H1 (cell line): Measurements from ENCODE around the gene TRDN. TPM values are rescaled to one million over a fixed set of nuclear protein-coding genes. Genes with fewer than 3 reads are reported as not detected.

Experiments used
- CTCF ChIA-PET: fragments of 300-600 bp; sonication (Branson Sonifier 250); formaldehyde crosslinking; loops from one replicate; lab custom pipeline; 2021; ENCODE audit not compliant: partially characterized antibody; lab: Charles Lee
- POLR2A ChIA-PET: fragments of 300-600 bp; sonication (Branson Sonifier 250); formaldehyde crosslinking; loops from one replicate; lab custom pipeline; 2021; ENCODE audit warnings: inconsistent platforms; ENCODE audit not compliant: partially characterized antibody; lab: Charles Lee
- DNase-seq, 2 experiments: peaks; one replicate each; pipeline versions ENCODE4 v3.0.0 to v3.0.0-alpha.2; 2010 to 2022; ENCODE audit warnings: low spot score in 2 of 2, low read depth in 1 of 2, mixed read lengths in 1 of 2
- FAIRE-seq: peaks from 2 replicates; lab custom pipeline; 2011; peaks lifted over from hg19 to GRCh38; lab: Jason Lieb, UNC
- H2AFZ ChIP-seq: 2 replicates; pipeline ENCODE4 v1.8.1; 2012; ENCODE audit warnings: low read length, inconsistent platforms
- H2AK5ac ChIP-seq: 2 replicates; pipeline ENCODE4 v1.6.1; 2013; ENCODE audit warnings: low read depth, low read length
- H2BK120ac ChIP-seq: replicated peaks from 2 replicates; pipeline ENCODE3; 2013; ENCODE audit warnings: low read depth, low read length, inconsistent platforms
- H2BK12ac ChIP-seq: 2 replicates; pipeline ENCODE4 v1.6.1; 2013; ENCODE audit warnings: low read depth, low read length
- H2BK15ac ChIP-seq: 2 replicates; pipeline ENCODE4 v1.6.1; 2013; ENCODE audit warnings: low read length
- H2BK20ac ChIP-seq: 2 replicates; pipeline ENCODE4 v1.6.1; 2013; ENCODE audit warnings: low read length
- H2BK5ac ChIP-seq: 2 replicates; pipeline ENCODE4 v1.6.1; 2013; ENCODE audit warnings: low read depth, low read length
- H3K14ac ChIP-seq: 2 replicates; pipeline ENCODE4 v1.6.1; 2013; ENCODE audit warnings: inconsistent platforms; ENCODE audit not compliant: insufficient read length
- H3K18ac ChIP-seq: 2 replicates; pipeline ENCODE4 v1.6.1; 2013; ENCODE audit warnings: low read length; ENCODE audit errors: extremely low read depth
- H3K23ac ChIP-seq: 2 replicates; pipeline ENCODE4 v1.6.1; 2013; ENCODE audit warnings: inconsistent platforms; ENCODE audit not compliant: insufficient read length
- H3K23me2 ChIP-seq: 2 replicates; pipeline ENCODE4 v1.6.1; 2013; ENCODE audit warnings: low read depth, low read length
- H3K27ac ChIP-seq: 2 replicates; pipeline ENCODE4 v1.6.1; 2011; ENCODE audit warnings: low read depth, low read length, inconsistent platforms
- H3K27me3 ChIP-seq, 4 experiments: replicated peaks in 1 of 4; 1 replicate in 1 of 4; 2 replicates in 3 of 4; pipeline versions ENCODE4 v1.6.1 to v1.8.1; 2011 to 2013; ENCODE audit warnings: low read length in 3 of 4, mild to moderate bottlenecking in 3 of 4, inconsistent platforms in 2 of 4, mixed read lengths in 2 of 4, moderate library complexity in 1 of 4; ENCODE audit not compliant: control insufficient read depth in 3 of 4, insufficient read depth in 3 of 4; ENCODE audit errors: extremely low read depth in 1 of 4
- H3K36me3 ChIP-seq, 4 experiments: 2 replicates each; pipeline versions ENCODE4 v1.6.1 to v1.8.1; 2011 to 2013; ENCODE audit warnings: mild to moderate bottlenecking in 4 of 4, low read length in 3 of 4, moderate library complexity in 2 of 4, control low read depth in 1 of 4, inconsistent platforms in 1 of 4; ENCODE audit not compliant: insufficient read depth in 4 of 4, control insufficient read depth in 2 of 4
- H3K4ac ChIP-seq: replicated peaks from 2 replicates; pipeline ENCODE3; 2013; ENCODE audit warnings: low read length, low read depth, mixed read lengths, inconsistent platforms; ENCODE audit not compliant: insufficient read length
- H3K4me1 ChIP-seq, 4 experiments: replicated peaks in 1 of 4; 1 replicate in 1 of 4; 2 replicates in 3 of 4; pipeline versions ENCODE4 v1.6.1 to v1.8.1; 2011 to 2013; ENCODE audit warnings: low read length in 3 of 4, inconsistent platforms in 2 of 4, mixed read lengths in 1 of 4; ENCODE audit not compliant: insufficient read depth in 4 of 4, control insufficient read depth in 3 of 4
- H3K4me2 ChIP-seq, 2 experiments: 2 replicates each; pipeline versions ENCODE4 v1.6.1 to v1.8.1; 2011 to 2013; ENCODE audit warnings: low read depth in 2 of 2, low read length in 2 of 2, control low read depth in 1 of 2, inconsistent platforms in 1 of 2, mild to moderate bottlenecking in 1 of 2; ENCODE audit not compliant: insufficient read depth in 1 of 2
- H3K4me3 ChIP-seq, 4 experiments: fragments of 200-600, 300-600 bp in 1 of 4; sonication (generic), shearing (Covaris generic), sonication (Bioruptor Twin) in 1 of 4; 2 replicates each; pipeline versions ENCODE4 v1.5.1 to v1.8.1; 2011 to 2016; ENCODE audit warnings: low read length in 4 of 4, low read depth in 3 of 4, control low read depth in 2 of 4, inconsistent platforms in 2 of 4, mild to moderate bottlenecking in 2 of 4, mixed read lengths in 1 of 4, moderate library complexity in 1 of 4; ENCODE audit not compliant: insufficient read depth in 2 of 4; ENCODE audit errors: extremely low read depth in 1 of 4
- H3K56ac ChIP-seq: replicated peaks from 2 replicates; pipeline ENCODE3; 2013; ENCODE audit warnings: low read depth, mild to moderate bottlenecking, mixed read lengths, low read length, inconsistent platforms; ENCODE audit not compliant: insufficient read length
- H3K79me1 ChIP-seq: 2 replicates; pipeline ENCODE4 v1.6.1; 2013; ENCODE audit warnings: low read depth, low read length, control low read depth
- H3K79me2 ChIP-seq, 2 experiments: 2 replicates each; pipeline versions ENCODE4 v1.6.1 to v1.8.1; 2012 to 2013; ENCODE audit warnings: low read length in 2 of 2, mild to moderate bottlenecking in 2 of 2, inconsistent platforms in 1 of 2; ENCODE audit not compliant: insufficient read depth in 2 of 2, control insufficient read depth in 1 of 2
- H3K9ac ChIP-seq, 4 experiments: replicated peaks in 1 of 4; 1 replicate in 1 of 4; 2 replicates in 3 of 4; pipeline versions ENCODE4 v1.6.1 to v1.8.1; 2011 to 2013; ENCODE audit warnings: low read depth in 3 of 4, low read length in 3 of 4, control low read depth in 2 of 4, mild to moderate bottlenecking in 2 of 4, moderate library complexity in 2 of 4, inconsistent platforms in 1 of 4; ENCODE audit errors: extremely low read depth in 1 of 4
- H3K9me3 ChIP-seq, 2 experiments: 2 replicates each; pipeline versions ENCODE4 v1.6.1 to v1.8.1; 2012 to 2013; ENCODE audit warnings: mild to moderate bottlenecking in 2 of 2, moderate library complexity in 2 of 2, control low read depth in 1 of 2, inconsistent platforms in 1 of 2, low read depth in 1 of 2, low read length in 1 of 2, mixed read lengths in 1 of 2; ENCODE audit not compliant: insufficient read depth in 2 of 2
- H4K20me1 ChIP-seq, 2 experiments: replicated peaks in 1 of 2; 2 replicates each; pipeline versions ENCODE3 to v1.8.1; 2011 to 2013; ENCODE audit warnings: inconsistent platforms in 2 of 2, low read length in 2 of 2, mild to moderate bottlenecking in 1 of 2; ENCODE audit not compliant: insufficient read depth in 2 of 2, control insufficient read depth in 1 of 2
- H4K5ac ChIP-seq: 2 replicates; pipeline ENCODE4 v1.6.1; 2013; ENCODE audit warnings: low read length, low read depth, mixed read lengths, inconsistent platforms; ENCODE audit not compliant: insufficient read length
- H4K8ac ChIP-seq: 2 replicates; pipeline ENCODE4 v1.8.0; 2013; ENCODE audit warnings: mild to moderate bottlenecking, moderate library complexity, low read length, inconsistent platforms; ENCODE audit not compliant: insufficient read depth; ENCODE audit errors: extremely low read depth
- H4K91ac ChIP-seq: replicated peaks from 2 replicates; pipeline ENCODE3; 2013; ENCODE audit warnings: low read length, mixed read lengths, inconsistent platforms; ENCODE audit not compliant: insufficient read length
- polyA plus RNA-seq, 7 experiments: library from polyadenylated mRNA; depleted of rRNA in 3 of 7; stranded (reverse) in 5 of 7; unstranded in 2 of 7; fragments of >200 nt in 5 of 7; fragments of 200-250 nt in 2 of 7; gene quantifications; 1 replicate in 5 of 7; 2 replicates in 1 of 7; 4 replicates in 1 of 7; pipeline versions ENCODE4 v1.2.1 to v1.2.3, GENCODE V29; 2011 to 2013; ENCODE audit warnings: missing spikeins in 2 of 7, mixed read lengths in 2 of 7
- total RNA-seq: library from RNA; stranded (reverse); fragmentation: NEBNext Ultra II Directional; extraction: Animal tissue kit (Norgen Biotek cat#: 25700); gene quantifications from 2 replicates; pipeline ENCODE4 v1.2.1, GENCODE V29; 2021
- TF ChIP-seq, protein P1 (sequence below): IDR thresholded peaks from 2 replicates; pipeline ENCODE4 v1.6.1; 2011; ENCODE audit warnings: low read depth, mild to moderate bottlenecking, low read length; ENCODE audit not compliant: insufficient read depth

The TRDN gene
- total and polyA plus RNA-seq, 2 of the 8 experiments (the other 6 are each of a cell fraction or from before 2014, with no cell fraction given), result 1.6 to 41.6 TPM

GRCh38 chr6:123562677-123563076 is 74.1 kb downstream of the TRDN start:
- Histone ChIP-seq H2AFZ (no peak overlapping the region), H2BK5ac (no peak overlapping the region), H2BK12ac (no peak overlapping the region), H3K4me1 (peaks cover 0 to 15% (median 7%) of the 10 kb centered on the region in 4 experiments; a peak in 4 of 7 replicates), H3K4ac (no peak overlapping the region), H3K4me3 (no peak overlapping the region), H4K20me1 (no peaks in the 10 kb centered on the region), H3K27me3 (no peaks in the 10 kb centered on the region), H4K5ac (no peak overlapping the region), H4K91ac (no peak overlapping the region), H3K9me3 (no peaks in the 10 kb centered on the region), H2AK5ac (no peak overlapping the region), H3K18ac (no peak overlapping the region), H3K23me2 (no peaks in the 10 kb centered on the region), H3K14ac (no peak overlapping the region), H2BK120ac (no peak overlapping the region), H3K27ac (no peak overlapping the region), H3K9ac (no peak overlapping the region), H2BK20ac (no peak overlapping the region), H3K36me3 (peaks cover 0 to 6% (median 0%) of the 10 kb centered on the region in 4 experiments; a peak in 1 of 8 replicates), H3K4me2 (peak overlapping the region in 1 of 2 experiments; percentile 6; a peak in 1 of 4 replicates), H3K56ac (no peak overlapping the region), H2BK15ac (no peak overlapping the region), H4K8ac (no peak overlapping the region), H3K79me1 (no peaks in the 10 kb centered on the region), H3K79me2 (no peaks in the 10 kb centered on the region), H3K23ac (no peak overlapping the region)
- FAIRE-seq, result no peak
- TF ChIP-seq, protein P1, sequence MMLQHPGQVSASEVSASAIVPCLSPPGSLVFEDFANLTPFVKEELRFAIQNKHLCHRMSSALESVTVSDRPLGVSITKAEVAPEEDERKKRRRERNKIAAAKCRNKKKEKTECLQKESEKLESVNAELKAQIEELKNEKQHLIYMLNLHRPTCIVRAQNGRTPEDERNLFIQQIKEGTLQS, result no peak
- CTCF ChIA-PET, result interaction anchor here (0.7 to 1.3 kb wide), 2 partner anchors 117 to 153 kb away, joined by 3 read pairs; no protein-coding TSS in a partner anchor
- POLR2A ChIA-PET, result interaction anchor here (0.8 kb wide), 1 partner anchor 152 kb away, joined by 3 read pairs; no protein-coding TSS in a partner anchor
- DNase-seq, result no peak
